ENCODE data around the gene CRISP1. TPM values are rescaled to one million over a fixed set of nuclear protein-coding genes. Genes with fewer than 3 reads are reported as not detected.

The CRISP1 gene
- total RNA-seq, 1 donor from 2014 or later: not detected

DNA sequence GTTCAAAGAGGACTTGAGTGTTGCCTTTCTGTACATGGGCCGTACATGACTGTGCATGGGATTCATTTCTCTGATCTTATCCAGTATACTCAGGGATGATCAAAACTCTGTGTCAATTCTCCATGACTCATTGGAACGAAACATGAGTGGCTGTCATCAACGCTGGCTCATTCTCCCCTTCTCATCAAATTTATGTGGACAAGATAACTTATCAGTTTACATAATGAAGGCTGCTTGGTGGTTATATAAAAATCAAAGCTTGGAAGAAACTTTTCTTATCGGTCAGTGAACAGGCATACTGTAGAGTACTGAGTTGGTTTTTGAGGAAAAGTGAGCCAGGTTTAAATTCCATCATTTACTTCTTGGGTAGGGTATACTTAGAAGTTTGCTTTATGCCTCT is 24.9 kb downstream of the CRISP1 start:
- no peaks in the 10 kb centered on the region for H3K4me1 Mint-ChIP-seq
- TF ChIP-seq, protein P1, sequence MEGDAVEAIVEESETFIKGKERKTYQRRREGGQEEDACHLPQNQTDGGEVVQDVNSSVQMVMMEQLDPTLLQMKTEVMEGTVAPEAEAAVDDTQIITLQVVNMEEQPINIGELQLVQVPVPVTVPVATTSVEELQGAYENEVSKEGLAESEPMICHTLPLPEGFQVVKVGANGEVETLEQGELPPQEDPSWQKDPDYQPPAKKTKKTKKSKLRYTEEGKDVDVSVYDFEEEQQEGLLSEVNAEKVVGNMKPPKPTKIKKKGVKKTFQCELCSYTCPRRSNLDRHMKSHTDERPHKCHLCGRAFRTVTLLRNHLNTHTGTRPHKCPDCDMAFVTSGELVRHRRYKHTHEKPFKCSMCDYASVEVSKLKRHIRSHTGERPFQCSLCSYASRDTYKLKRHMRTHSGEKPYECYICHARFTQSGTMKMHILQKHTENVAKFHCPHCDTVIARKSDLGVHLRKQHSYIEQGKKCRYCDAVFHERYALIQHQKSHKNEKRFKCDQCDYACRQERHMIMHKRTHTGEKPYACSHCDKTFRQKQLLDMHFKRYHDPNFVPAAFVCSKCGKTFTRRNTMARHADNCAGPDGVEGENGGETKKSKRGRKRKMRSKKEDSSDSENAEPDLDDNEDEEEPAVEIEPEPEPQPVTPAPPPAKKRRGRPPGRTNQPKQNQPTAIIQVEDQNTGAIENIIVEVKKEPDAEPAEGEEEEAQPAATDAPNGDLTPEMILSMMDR (conservative IDR thresholded peaks at IDR 0.05): no peak

DNA sequence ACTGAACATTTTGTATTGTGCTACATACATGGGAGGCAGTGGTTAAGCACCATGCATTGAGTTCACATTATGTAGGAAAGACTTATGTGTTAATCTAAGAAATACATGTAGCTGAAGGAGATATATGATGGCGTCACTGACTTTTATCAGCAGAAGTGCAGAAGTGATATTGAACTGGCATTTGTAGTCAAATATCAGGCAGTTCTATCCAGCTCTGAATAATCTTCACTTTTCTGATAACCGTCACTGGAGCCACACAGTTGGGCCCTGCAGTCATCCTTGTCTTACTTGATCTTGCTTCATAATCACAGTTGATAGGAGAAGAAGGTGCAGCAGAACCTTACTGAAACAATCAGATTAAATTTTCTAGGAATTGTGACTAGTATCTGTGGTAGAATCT is 26.4 kb downstream of the CRISP1 start:
- no peak for DNase-seq (ENCODE audit: low read depth, low spot score)
- peaks cover 3% of the 10 kb centered on the region for H3K9me3 Mint-ChIP-seq
- peaks cover 5% of the 10 kb centered on the region for H3K4me1 Mint-ChIP-seq
- TF ChIP-seq, protein P1 (conservative IDR thresholded peaks at IDR 0.05): no peak
- H3K4me3 Mint-ChIP-seq: no peak overlapping the region
- H3K36me3 Mint-ChIP-seq (ENCODE audit: low read depth): no peaks in the 10 kb centered on the region
- H3K27ac Mint-ChIP-seq (ENCODE audit: unreplicated experiment): no peak overlapping the region
- H3K27me3 Mint-ChIP-seq (ENCODE audit: low read depth): no peaks in the 10 kb centered on the region

More for the DNA sequence above, 24.9 kb downstream of the CRISP1 start:
- H3K27me3 Mint-ChIP-seq (ENCODE audit: low read depth): no peaks in the 10 kb centered on the region
- no peaks in the 10 kb centered on the region for H3K36me3 Mint-ChIP-seq (ENCODE audit: low read depth)
- H3K9me3 Mint-ChIP-seq: peaks cover 3% of the 10 kb centered on the region
- DNase-seq (ENCODE audit: low read depth, low spot score): no peak
- no peak overlapping the region for H3K27ac Mint-ChIP-seq (ENCODE audit: unreplicated experiment)
- no peak overlapping the region for H3K4me3 Mint-ChIP-seq

DNA sequence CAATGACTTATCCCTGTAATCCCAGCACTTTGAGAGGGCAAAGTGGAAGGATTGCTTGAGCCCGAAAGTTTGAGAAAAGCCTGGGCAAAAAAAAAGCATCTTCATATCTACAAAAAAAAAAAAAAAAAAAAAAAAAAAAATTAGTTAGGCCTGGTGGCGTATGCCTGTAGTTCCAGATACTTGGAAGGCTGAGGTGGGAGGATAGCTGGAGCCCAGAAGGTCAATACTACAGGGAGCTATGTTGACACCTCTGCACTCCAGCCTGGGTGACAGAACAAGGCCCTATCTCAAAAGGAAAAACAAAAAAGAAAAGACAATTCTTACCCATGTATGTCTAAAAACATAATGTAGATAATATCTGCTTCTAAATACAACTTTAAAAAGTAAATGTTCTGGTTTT is 27.2 kb downstream of the CRISP1 start:
- Mint-ChIP-seq H3K4me1 (peaks cover 10% of the 10 kb centered on the region), H3K36me3 (ENCODE audit: low read depth) (no peaks in the 10 kb centered on the region), H3K9me3 (peaks cover 3% of the 10 kb centered on the region), H3K27ac (ENCODE audit: unreplicated experiment) (no peak overlapping the region), H3K4me3 (no peak overlapping the region), H3K27me3 (ENCODE audit: low read depth) (no peaks in the 10 kb centered on the region)
- TF ChIP-seq, protein P1 (conservative IDR thresholded peaks at IDR 0.05): no peak
- DNase-seq (ENCODE audit: low read depth, low spot score): no peak

DNA sequence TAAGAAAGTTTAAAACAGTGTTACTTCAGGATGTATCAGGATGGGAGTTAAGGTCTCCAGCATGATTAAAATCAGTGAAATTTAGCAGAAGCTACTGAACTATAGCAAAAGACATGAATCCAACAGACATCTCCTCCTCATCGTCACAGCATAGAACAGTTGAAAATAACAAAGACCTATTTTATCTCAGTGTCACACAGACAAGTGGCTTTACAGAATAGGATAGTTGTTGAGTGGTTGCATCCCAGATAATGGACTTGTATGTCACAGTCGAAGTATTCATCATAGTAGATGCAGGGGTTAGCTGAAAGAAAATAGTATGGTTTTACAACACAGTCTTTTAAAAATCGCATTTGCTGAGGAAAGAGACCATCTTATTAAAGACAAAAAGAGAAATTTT is 31.2 kb downstream of the CRISP1 start:
- DNase-seq (ENCODE audit: low read depth, low spot score): no peak
- H3K4me1 Mint-ChIP-seq: peaks cover 10% of the 10 kb centered on the region
- no peaks in the 10 kb centered on the region for H3K27me3 Mint-ChIP-seq (ENCODE audit: low read depth)
- H3K9me3 Mint-ChIP-seq: no peaks in the 10 kb centered on the region
- TF ChIP-seq, protein P1 (conservative IDR thresholded peaks at IDR 0.05): no peak
- no peak overlapping the region for H3K4me3 Mint-ChIP-seq
- H3K27ac Mint-ChIP-seq (ENCODE audit: unreplicated experiment): no peak overlapping the region
- no peaks in the 10 kb centered on the region for H3K36me3 Mint-ChIP-seq (ENCODE audit: low read depth)

DNA sequence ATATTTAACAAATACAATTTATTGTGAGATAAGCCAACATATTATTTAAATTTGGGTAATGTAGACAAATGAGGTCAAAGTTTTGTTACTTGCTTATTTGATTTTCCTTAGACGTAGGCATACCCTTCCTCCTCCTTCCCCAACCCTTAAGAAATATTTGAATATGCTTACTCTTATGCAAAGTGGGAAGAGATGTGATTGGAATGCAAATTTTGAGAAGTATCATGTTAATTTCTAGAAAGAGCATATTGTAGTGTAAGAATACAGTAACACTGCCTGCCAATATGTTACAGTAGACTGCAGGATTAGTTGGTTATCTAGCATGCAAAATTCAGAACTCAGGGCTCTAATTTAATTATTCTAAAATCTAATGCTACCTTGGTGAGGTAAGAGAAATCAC is 32.9 kb downstream of the CRISP1 start:
- no peaks in the 10 kb centered on the region for H3K27me3 Mint-ChIP-seq (ENCODE audit: low read depth)
- TF ChIP-seq, protein P1 (conservative IDR thresholded peaks at IDR 0.05): no peak
- H3K36me3 Mint-ChIP-seq (ENCODE audit: low read depth): no peaks in the 10 kb centered on the region
- no peak overlapping the region for H3K4me3 Mint-ChIP-seq
- no peak for DNase-seq (ENCODE audit: low read depth, low spot score)
- no peak overlapping the region for H3K27ac Mint-ChIP-seq (ENCODE audit: unreplicated experiment)
- H3K4me1 Mint-ChIP-seq: peaks cover 10% of the 10 kb centered on the region
- no peaks in the 10 kb centered on the region for H3K9me3 Mint-ChIP-seq

All from neural crest cell (in vitro differentiated cells).